ENCODE measurements around the gene MXD4. TPM values are rescaled to one million over a fixed set of nuclear protein-coding genes. Genes with fewer than 3 reads are reported as not detected.

The MXD4 gene
- total and polyA plus RNA-seq, 2 donors (not counting 1 experiment from before 2014, with no cell fraction given), result 67.3 to 75.3 TPM

DNA sequence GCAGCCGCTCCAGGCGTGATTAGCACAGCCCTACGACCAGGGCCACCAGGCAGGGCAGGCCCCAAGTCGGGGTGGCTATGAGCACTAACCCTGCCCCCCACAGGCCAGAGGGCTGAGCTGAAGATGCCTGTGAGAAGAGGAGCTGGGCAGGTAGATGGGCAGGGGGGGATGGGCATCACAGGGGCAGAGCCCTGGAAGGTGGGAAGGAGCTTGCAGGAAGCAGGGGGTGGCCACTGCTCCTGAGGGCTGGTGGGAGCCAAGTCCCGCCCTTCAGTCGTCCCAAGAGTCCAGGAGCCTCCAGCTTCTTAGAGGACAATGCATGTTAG is 7.3 kb upstream of the MXD4 start:
- H3K9me3 ChIP-seq (ENCODE audit: control extremely low read depth in 1 of 3, control insufficient read depth in 2 of 3, insufficient read depth in 1 of 3, low read length in 2 of 3), result no peaks in the 10 kb centered on the region
- H4K20me1 ChIP-seq (ENCODE audit: control insufficient read depth, insufficient read depth, low read length, poor library complexity, severe bottlenecking), result no peaks in the 10 kb centered on the region
- H3K4me1 ChIP-seq (ENCODE audit: control insufficient read depth in 2 of 2, insufficient read depth in 2 of 2, low read length in 2 of 2), result peaks cover 0 to 3% of the 10 kb centered on the region in 2 donors
- no peaks in the 10 kb centered on the region for H3K4me1 Mint-ChIP-seq
- no peak overlapping the region for H2AFZ ChIP-seq (ENCODE audit: insufficient read depth, low read depth, low read length, poor library complexity, severe bottlenecking)
- CTCF ChIA-PET, result no interaction called here
- TF ChIP-seq EZH2 (IDR thresholded peaks at IDR 0.05; ENCODE audit: borderline replicate concordance, insufficient read depth, low read depth, low read length, poor library complexity, severe bottlenecking) (no peak), CTCF (IDR thresholded peaks at IDR 0.05) (no peak)
- H3K9ac ChIP-seq (ENCODE audit: low read length), result no peak overlapping the region
- H3K27ac ChIP-seq (ENCODE audit: low read length in 2 of 2), result no peak overlapping the region
- POLR2A ChIA-PET, result no interaction called here
- H3K4me3 ChIP-seq (ENCODE audit: control extremely low read depth in 1 of 5, extremely low read depth in 1 of 5, insufficient read depth in 1 of 5, low read depth in 2 of 5, low read length in 4 of 5), result no peak overlapping the region
- no peak for DNase-seq
- intact Hi-C loops (cut with micrococcal nuclease), result loop anchor here (10.0 kb wide), 1 partner anchor 426 kb away; no protein-coding TSS in a partner anchor
- no peaks in the 10 kb centered on the region for H3K27me3 Mint-ChIP-seq
- no peak overlapping the region for H3K4me3 Mint-ChIP-seq
- WGBS (ENCODE audit: insufficient coverage), result 82% methylated on average over 5 of the region's 6 CpGs
- no peaks in the 10 kb centered on the region for H3K27me3 ChIP-seq (replicated peaks in 1 of 4; ENCODE audit: control extremely low read depth in 1 of 4, control insufficient read depth in 3 of 4, insufficient read depth in 4 of 4, low read length in 3 of 4)
- peaks cover 4% of the 10 kb centered on the region for H3K79me2 ChIP-seq (ENCODE audit: control insufficient read depth, insufficient read depth, low read length)
- no peak overlapping the region for H3K4me2 ChIP-seq (replicated peaks; ENCODE audit: low read depth, low read length, poor library complexity, severe bottlenecking)
- no peaks in the 10 kb centered on the region for H3K36me3 ChIP-seq (replicated peaks in 1 of 2; ENCODE audit: control extremely low read depth in 1 of 2, control insufficient read depth in 1 of 2, extremely low read depth in 1 of 2, insufficient read depth in 2 of 2, low read length in 1 of 2)
- no peak overlapping the region for H3K27ac Mint-ChIP-seq
- ATAC-seq (ENCODE audit: low read depth), result no peak
- H3K9me3 Mint-ChIP-seq (ENCODE audit: insufficient read depth), result no peaks in the 10 kb centered on the region

DNA sequence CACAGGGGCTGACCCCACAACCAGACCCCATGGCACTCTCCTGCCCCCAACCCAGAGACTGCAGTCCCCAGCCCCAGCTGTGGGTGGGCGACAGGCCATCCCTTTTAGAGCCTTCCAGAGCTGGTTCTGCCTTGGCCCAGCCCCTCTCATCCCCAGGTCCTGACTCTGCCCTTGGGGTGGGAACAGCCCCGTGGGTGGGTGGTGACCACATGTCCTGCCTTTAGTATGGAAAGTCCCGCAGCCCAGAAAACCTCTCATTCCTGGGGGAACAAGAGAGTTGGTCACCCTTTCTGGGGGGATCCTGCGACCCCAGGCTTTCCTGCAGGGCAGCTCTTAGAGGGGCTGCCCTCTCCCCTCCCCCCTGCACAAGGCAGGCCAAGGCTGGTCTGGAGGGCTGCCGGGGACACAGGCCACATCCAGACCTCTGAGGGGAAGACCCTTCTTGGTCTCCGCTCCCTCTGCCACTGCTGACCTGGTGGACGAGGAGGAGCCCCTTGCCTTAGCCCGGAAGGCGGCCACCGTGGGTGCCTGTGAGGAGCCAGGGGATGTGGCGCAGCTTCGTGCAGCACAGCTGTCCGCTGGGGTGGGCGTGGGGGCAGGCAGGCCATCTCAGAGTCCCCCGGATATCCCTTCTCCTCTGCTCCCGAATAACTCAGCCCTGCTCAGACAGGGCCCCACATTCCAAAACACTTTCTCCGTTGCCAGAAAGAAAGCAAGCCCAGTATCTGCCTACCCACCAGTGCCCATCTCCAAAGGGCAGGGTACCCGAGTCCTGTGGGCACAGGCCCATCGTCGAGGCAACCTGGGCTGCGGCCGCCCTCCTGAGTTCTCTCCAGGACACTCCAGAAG is 6.7 kb upstream of the MXD4 start:
- H3K9me3 ChIP-seq (ENCODE audit: control extremely low read depth in 1 of 3, control insufficient read depth in 2 of 3, insufficient read depth in 1 of 3, low read length in 2 of 3), result no peaks in the 10 kb centered on the region
- intact Hi-C loops (cut with micrococcal nuclease), result loop anchor here (10.0 kb wide), 1 partner anchor 426 kb away; no protein-coding TSS in a partner anchor
- ATAC-seq (ENCODE audit: low read depth) (no peak), DNase-seq (no peak)
- H3K9me3 Mint-ChIP-seq (ENCODE audit: insufficient read depth), result no peaks in the 10 kb centered on the region
- TF ChIP-seq EZH2 (IDR thresholded peaks at IDR 0.05; ENCODE audit: borderline replicate concordance, insufficient read depth, low read depth, low read length, poor library complexity, severe bottlenecking) (no peak), CTCF (IDR thresholded peaks at IDR 0.05) (no peak)
- H3K27ac ChIP-seq (ENCODE audit: low read length in 2 of 2), result no peak overlapping the region
- H3K4me3 Mint-ChIP-seq, result no peak overlapping the region
- no peaks in the 10 kb centered on the region for H3K36me3 ChIP-seq (replicated peaks in 1 of 2; ENCODE audit: control extremely low read depth in 1 of 2, control insufficient read depth in 1 of 2, extremely low read depth in 1 of 2, insufficient read depth in 2 of 2, low read length in 1 of 2)
- no peaks in the 10 kb centered on the region for H3K27me3 Mint-ChIP-seq
- no peak overlapping the region for H2AFZ ChIP-seq (ENCODE audit: insufficient read depth, low read depth, low read length, poor library complexity, severe bottlenecking)
- H4K20me1 ChIP-seq (ENCODE audit: control insufficient read depth, insufficient read depth, low read length, poor library complexity, severe bottlenecking), result no peaks in the 10 kb centered on the region
- no peak overlapping the region for H3K4me3 ChIP-seq (ENCODE audit: control extremely low read depth in 1 of 5, extremely low read depth in 1 of 5, insufficient read depth in 1 of 5, low read depth in 2 of 5, low read length in 4 of 5)
- no peaks in the 10 kb centered on the region for H3K27me3 ChIP-seq (replicated peaks in 1 of 4; ENCODE audit: control extremely low read depth in 1 of 4, control insufficient read depth in 3 of 4, insufficient read depth in 4 of 4, low read length in 3 of 4)
- peaks cover under 1% of the 10 kb centered on the region for H3K4me1 Mint-ChIP-seq
- ChIA-PET CTCF (no interaction called here), POLR2A (no interaction called here)
- H3K4me1 ChIP-seq (ENCODE audit: control insufficient read depth in 2 of 2, insufficient read depth in 2 of 2, low read length in 2 of 2), result peaks cover under 1 to 7% of the 10 kb centered on the region in 2 donors
- 90% methylated on average over 21 of the region's 22 CpGs for WGBS (ENCODE audit: insufficient coverage)
- H3K79me2 ChIP-seq (ENCODE audit: control insufficient read depth, insufficient read depth, low read length), result peaks cover 4% of the 10 kb centered on the region
- no peak overlapping the region for H3K9ac ChIP-seq (ENCODE audit: low read length)
- H3K4me2 ChIP-seq (replicated peaks; ENCODE audit: low read depth, low read length, poor library complexity, severe bottlenecking), result no peak overlapping the region
- no peak overlapping the region for H3K27ac Mint-ChIP-seq

All from B cell (primary cell).